Natural killer cell (primary cell): ENCODE measurements around the gene JADE2. TPM values are rescaled to one million over a fixed set of nuclear protein-coding genes. Genes with fewer than 3 reads are reported as not detected.

ENCODE experiments used
- ATAC-seq, 3 donors: fragments of 150-1000 bp in 2 of 3; fragments of 200-7000 bp in 1 of 3; cut with Tn5 transposase; 1 replicate in 1 of 3; 2 replicates in 2 of 3; pipeline ENCODE4 v1.10.0; 2021; ENCODE audit warnings: mild to moderate bottlenecking in 2 of 3, moderate library complexity in 2 of 3
- DNase-seq, 2 donors: peaks; one replicate each; pipeline versions ENCODE4 v3.0.0 to v3.0.0-alpha.2; 2013 to 2021; ENCODE audit warnings: mixed read lengths in 1 of 2
- H3K27ac ChIP-seq: one replicate; pipeline ENCODE4 v1.5.1; 2013; ENCODE audit warnings: mild to moderate bottlenecking, low read length
- H3K27me3 ChIP-seq: one replicate; pipeline ENCODE4 v1.6.1; 2013; ENCODE audit warnings: low read length; ENCODE audit not compliant: control insufficient read depth, insufficient read depth
- H3K36me3 ChIP-seq: one replicate; pipeline ENCODE4 v1.6.1; 2013; ENCODE audit warnings: low read length; ENCODE audit not compliant: control insufficient read depth, insufficient read depth
- H3K4me1 ChIP-seq: one replicate; pipeline ENCODE4 v1.6.1; 2013; ENCODE audit warnings: low read length; ENCODE audit not compliant: control insufficient read depth, insufficient read depth
- H3K4me3 ChIP-seq: one replicate; pipeline ENCODE4 v1.5.1; 2013; ENCODE audit warnings: low read length
- H3K9me3 ChIP-seq: one replicate; pipeline ENCODE4 v1.6.1; 2013; ENCODE audit warnings: low read length; ENCODE audit not compliant: control insufficient read depth, insufficient read depth
- H3K27ac Mint-ChIP-seq, 2 donors: one replicate each; pipeline ENCODE4 v1.8.0; 2022; ENCODE audit warnings: mild to moderate bottlenecking in 2 of 2, mixed read lengths in 2 of 2, moderate library complexity in 1 of 2
- H3K27me3 Mint-ChIP-seq, 2 donors: one replicate each; pipeline ENCODE4 v1.8.0; 2022; ENCODE audit warnings: low read depth in 2 of 2, mixed read lengths in 2 of 2
- H3K36me3 Mint-ChIP-seq: one replicate; pipeline ENCODE4 v1.8.0; 2022; ENCODE audit warnings: mixed read lengths
- H3K4me1 Mint-ChIP-seq, 2 donors: one replicate each; pipeline ENCODE4 v1.8.0; 2022; ENCODE audit warnings: mixed read lengths in 2 of 2
- H3K4me3 Mint-ChIP-seq: one replicate; pipeline ENCODE4 v1.8.0; 2022; ENCODE audit warnings: mild to moderate bottlenecking, moderate library complexity, mixed read lengths
- H3K9me3 Mint-ChIP-seq, 2 donors: one replicate each; pipeline ENCODE4 v1.8.0; 2022; ENCODE audit warnings: mixed read lengths in 2 of 2
- WGBS: methylation state at CpG from one replicate; pipeline ENCODE4 v1.1.7; 2013; ENCODE audit warnings: missing lambda C conversion rate; ENCODE audit not compliant: insufficient coverage; 5-methylcytosine and 5-hydroxymethylcytosine counted together
- intact Hi-C: fragments of 100-400 bp; cut with micrococcal nuclease; formaldehyde crosslinking; loops from one replicate; pipeline ENCODE4 v1.14.2; 2022
- total RNA-seq, 4 donors: library from RNA; stranded (reverse); fragments of 120-200 nt in 1 of 4; gene quantifications; one replicate each; pipeline versions ENCODE4 v1.2.3 to v1.2.4, GENCODE V29; 2013 to 2022
- TF ChIP-seq, protein P1 (sequence below): fragments of 200-600 bp; IDR thresholded peaks from one replicate; pipeline ENCODE4 v1.8.0; 2022; ENCODE audit warnings: antibody characterized with exemption

The JADE2 gene
- total RNA-seq, 3 donors from 2014 or later (not counting 1 experiment from before 2014, with no cell fraction given) = 130 to 174 (median 173) TPM

DNA sequence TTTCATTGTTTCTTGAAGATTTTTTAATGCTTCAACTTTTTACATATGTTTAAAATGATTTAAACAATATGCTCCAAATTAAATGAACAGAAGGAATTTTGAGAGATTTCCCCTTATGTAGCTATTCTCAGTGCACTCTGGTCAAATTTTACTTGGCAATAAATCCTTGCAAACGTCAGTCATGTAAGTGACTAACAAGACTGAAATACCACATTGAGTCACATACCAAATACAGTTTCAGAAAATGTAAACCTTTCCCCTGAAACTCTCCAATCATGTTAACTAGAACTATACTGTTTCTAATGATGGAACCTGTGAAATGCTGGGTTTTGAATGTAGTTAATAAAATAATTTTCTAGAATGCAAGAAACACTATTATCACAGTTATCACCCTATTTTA, 77.6 kb downstream of the JADE2 start:
- Mint-ChIP-seq H3K4me1 (no peaks in the 10 kb centered on the region), H3K27me3 (no peaks in the 10 kb centered on the region), H3K36me3 (peaks cover 10% of the 10 kb centered on the region), H3K4me3 (no peak overlapping the region), H3K9me3 (no peaks in the 10 kb centered on the region), H3K27ac (no peak overlapping the region)
- Histone ChIP-seq H3K36me3 (peaks cover 36% of the 10 kb centered on the region), H3K4me3 (no peak overlapping the region), H3K4me1 (no peaks in the 10 kb centered on the region), H3K27me3 (no peaks in the 10 kb centered on the region), H3K9me3 (no peaks in the 10 kb centered on the region), H3K27ac (no peak overlapping the region)
- TF ChIP-seq, protein P1, sequence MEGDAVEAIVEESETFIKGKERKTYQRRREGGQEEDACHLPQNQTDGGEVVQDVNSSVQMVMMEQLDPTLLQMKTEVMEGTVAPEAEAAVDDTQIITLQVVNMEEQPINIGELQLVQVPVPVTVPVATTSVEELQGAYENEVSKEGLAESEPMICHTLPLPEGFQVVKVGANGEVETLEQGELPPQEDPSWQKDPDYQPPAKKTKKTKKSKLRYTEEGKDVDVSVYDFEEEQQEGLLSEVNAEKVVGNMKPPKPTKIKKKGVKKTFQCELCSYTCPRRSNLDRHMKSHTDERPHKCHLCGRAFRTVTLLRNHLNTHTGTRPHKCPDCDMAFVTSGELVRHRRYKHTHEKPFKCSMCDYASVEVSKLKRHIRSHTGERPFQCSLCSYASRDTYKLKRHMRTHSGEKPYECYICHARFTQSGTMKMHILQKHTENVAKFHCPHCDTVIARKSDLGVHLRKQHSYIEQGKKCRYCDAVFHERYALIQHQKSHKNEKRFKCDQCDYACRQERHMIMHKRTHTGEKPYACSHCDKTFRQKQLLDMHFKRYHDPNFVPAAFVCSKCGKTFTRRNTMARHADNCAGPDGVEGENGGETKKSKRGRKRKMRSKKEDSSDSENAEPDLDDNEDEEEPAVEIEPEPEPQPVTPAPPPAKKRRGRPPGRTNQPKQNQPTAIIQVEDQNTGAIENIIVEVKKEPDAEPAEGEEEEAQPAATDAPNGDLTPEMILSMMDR = no peak
- no peak for ATAC-seq
- no peak for DNase-seq
- 88% methylated on average over 1 of the region's 1 CpG for WGBS
- intact Hi-C loops = no loop called here

DNA sequence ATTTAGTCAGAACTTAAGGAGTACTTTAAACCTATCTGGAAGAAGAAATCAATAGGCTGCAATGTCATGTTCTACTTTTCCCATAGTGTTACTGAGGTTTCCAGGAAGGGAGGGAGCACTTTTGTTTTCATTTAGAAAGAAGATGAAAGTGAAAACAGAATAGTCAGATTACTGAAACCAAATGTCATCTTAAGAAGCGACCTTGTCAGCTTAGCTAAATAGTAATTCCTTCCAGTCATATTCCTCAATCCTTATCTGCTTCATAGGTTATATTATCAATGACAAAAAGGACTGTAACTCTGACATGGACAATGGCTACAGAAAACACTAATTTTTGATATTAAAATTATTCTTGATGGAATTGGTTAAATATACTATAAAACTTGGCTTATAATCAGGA, 79.4 kb downstream of the JADE2 start:
- H3K4me3 ChIP-seq = no peak overlapping the region
- intact Hi-C loops = no loop called here
- no peak for DNase-seq
- Mint-ChIP-seq H3K4me1 (no peaks in the 10 kb centered on the region), H3K36me3 (peaks cover 25% of the 10 kb centered on the region), H3K9me3 (no peaks in the 10 kb centered on the region), H3K27me3 (no peaks in the 10 kb centered on the region), H3K27ac (no peak overlapping the region), H3K4me3 (no peak overlapping the region)
- no peak overlapping the region for H3K27ac ChIP-seq
- peaks cover 50% of the 10 kb centered on the region for H3K36me3 ChIP-seq
- TF ChIP-seq, protein P1 = no peak
- H3K9me3 ChIP-seq = no peaks in the 10 kb centered on the region
- H3K27me3 ChIP-seq = no peaks in the 10 kb centered on the region
- no peak for ATAC-seq
- WGBS = 17% methylated on average over 1 of the region's 1 CpG
- no peaks in the 10 kb centered on the region for H3K4me1 ChIP-seq

DNA sequence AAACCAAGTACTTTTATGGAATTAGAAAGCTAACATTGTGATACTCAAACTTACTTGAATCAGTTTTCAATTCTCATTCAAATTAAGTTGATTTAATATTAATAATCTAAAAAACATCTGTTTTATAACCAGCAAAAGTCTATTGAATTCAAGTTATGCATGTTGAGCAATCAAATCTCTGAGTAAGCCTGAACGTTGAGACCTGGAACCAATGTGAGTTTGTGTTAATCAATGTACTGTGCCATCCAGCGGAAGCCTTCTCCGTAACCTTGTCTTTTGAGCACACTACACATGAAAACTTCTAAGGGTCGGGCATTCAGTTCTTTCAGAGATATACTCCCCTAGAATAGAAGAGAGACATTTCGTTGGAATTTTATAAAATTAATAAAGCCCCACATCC, 81.3 kb downstream of the JADE2 start:
- Histone ChIP-seq H3K9me3 (no peaks in the 10 kb centered on the region), H3K4me1 (no peaks in the 10 kb centered on the region), H3K27ac (no peak overlapping the region), H3K36me3 (peaks cover 63% of the 10 kb centered on the region), H3K27me3 (no peaks in the 10 kb centered on the region), H3K4me3 (no peak overlapping the region)
- no peak overlapping the region for H3K4me3 Mint-ChIP-seq
- intact Hi-C loops = no loop called here
- DNase-seq = no peak
- no peaks in the 10 kb centered on the region for H3K4me1 Mint-ChIP-seq
- peaks cover 32% of the 10 kb centered on the region for H3K36me3 Mint-ChIP-seq
- 100% methylated on average over 3 of the region's 5 CpGs for WGBS
- H3K9me3 Mint-ChIP-seq = no peaks in the 10 kb centered on the region
- ATAC-seq = no peak
- H3K27me3 Mint-ChIP-seq = no peaks in the 10 kb centered on the region
- TF ChIP-seq, protein P1 = no peak
- H3K27ac Mint-ChIP-seq = no peak overlapping the region

DNA sequence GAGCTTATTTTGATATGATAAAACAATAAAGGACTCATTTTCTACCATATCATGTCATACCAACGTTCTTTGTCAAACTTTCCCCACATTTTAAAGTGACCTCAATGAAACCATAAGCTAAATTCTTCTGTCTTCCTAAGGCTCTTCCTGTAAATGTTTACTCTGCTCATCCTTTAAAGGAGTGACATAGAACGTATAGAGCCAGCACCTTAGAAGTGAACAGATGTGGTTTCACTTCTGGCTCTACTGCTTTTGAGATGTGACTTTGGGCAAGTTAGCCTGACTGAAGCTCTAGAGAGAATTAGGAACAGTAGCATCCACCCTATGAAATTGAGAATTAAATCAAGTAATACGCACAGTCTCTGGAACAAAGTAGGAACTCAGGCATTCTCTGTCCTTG, 83.1 kb downstream of the JADE2 start:
- Histone ChIP-seq H3K36me3 (peaks cover 72% of the 10 kb centered on the region), H3K27me3 (no peaks in the 10 kb centered on the region), H3K4me3 (no peak overlapping the region), H3K27ac (no peak overlapping the region), H3K9me3 (no peaks in the 10 kb centered on the region), H3K4me1 (no peaks in the 10 kb centered on the region)
- ATAC-seq (no peak), DNase-seq (no peak)
- WGBS = 78% methylated on average over 3 of the region's 3 CpGs
- Mint-ChIP-seq H3K9me3 (no peaks in the 10 kb centered on the region), H3K4me1 (no peaks in the 10 kb centered on the region), H3K27me3 (no peaks in the 10 kb centered on the region), H3K4me3 (no peak overlapping the region), H3K27ac (peak overlapping the region; percentile 37 to 42), H3K36me3 (peaks cover 38% of the 10 kb centered on the region)
- TF ChIP-seq, protein P1 = no peak
- intact Hi-C loops = no loop called here
